NCI-H460 (cell line): ENCODE measurements around the gene CHCHD2. TPM values are rescaled to one million over a fixed set of nuclear protein-coding genes. Genes with fewer than 3 reads are reported as not detected.
"Not testable (repeated sequence)": the region's sequence is repeated elsewhere in the genome, so short reads cannot be mapped to it uniquely, and the experiment has no call there.

Experiments
- DNase-seq: peaks from one replicate; pipeline ENCODE4 v3.0.0-alpha.2; 2016; ENCODE audit warnings: low read depth; ENCODE audit errors: extremely low read depth
- small RNA-seq, 2 experiments: library from RNA; depleted of rRNA; stranded (forward); fragments of <200 nt; gene quantifications; one replicate each; pipeline ENCODE3, GENCODE V24; 2014
- total RNA-seq: library from RNA; depleted of rRNA; stranded (reverse); fragments of >200 nt; shearing (Covaris generic); gene quantifications from 2 replicates; pipeline ENCODE4 v1.2.3, GENCODE V29; 2014; rRNA removed

CHCHD2 gene
- total RNA-seq, 1 experiment from 2014 or later: 141 TPM

- no peak for DNase-seq
Observed at GRCh38 chr7:56086761-56087160, 19.5 kb downstream of the CHCHD2 start.

- no peak for DNase-seq
Observed at GRCh38 chr7:56083150-56083785, 23.0 kb downstream of the CHCHD2 start.

- no peak for DNase-seq
Observed at GRCh38 chr7:56081626-56082340, 24.5 kb downstream of the CHCHD2 start.

GRCh38 chr7:56080726-56081435 is 25.4 kb downstream of the CHCHD2 start:
- not testable (repeated sequence) for DNase-seq

- DNase-seq: no peak
Observed at GRCh38 chr7:56079450-56080185, 26.7 kb downstream of the CHCHD2 start.

GRCh38 chr7:56078196-56078595 is 28.1 kb downstream of the CHCHD2 start:
- DNase-seq: no peak

- no peak for DNase-seq
Observed at GRCh38 chr7:56077681-56078080, 28.6 kb downstream of the CHCHD2 start.

- DNase-seq: peak; percentile 36
Observed at GRCh38 chr7:56074371-56074791, 31.9 kb downstream of the CHCHD2 start.

- DNase-seq: not testable (repeated sequence)
Observed at GRCh38 chr7:56066376-56066775, 39.9 kb downstream of the CHCHD2 start.

- peak; percentile 67 for DNase-seq
Observed at GRCh38 chr7:56063882-56064625, 42.2 kb downstream of the CHCHD2 start, which contains the start of gene SUMF2. Gene SUMF2 (plus strand): TSS chr7:56064286. CDS start chr7:56064312, 26 bp downstream.

- no peak for DNase-seq
Observed at GRCh38 chr7:56063500-56063881, 42.8 kb downstream of the CHCHD2 start.

- DNase-seq: no peak
Observed at GRCh38 chr7:56062382-56062781, 43.9 kb downstream of the CHCHD2 start.

- no peak for DNase-seq
Observed at GRCh38 chr7:56053993-56054392, 52.3 kb downstream of the CHCHD2 start.

- DNase-seq: no peak
Observed at GRCh38 chr7:56053379-56053778, 52.9 kb downstream of the CHCHD2 start.

Small RNA genes within 50 kb of the gene (small RNA-seq; reads per million reads assigned to genes)
- gene SNORA15 (0.02 to 1.1 reads per million in 2 experiments), gene SNORA22B (0 to 0.10 reads per million in 2 experiments)

Other genes starting within 250 kb of the CHCHD2 start
- gene SEPTIN14, start 243.7 kb downstream of the CHCHD2 start, total RNA-seq: not detected in 2 replicates
- 0.69 and 0.74 TPM in 2 replicates for gene ZNF713, start 219.0 kb downstream of the CHCHD2 start, total RNA-seq
- gene MRPS17, start 154.6 kb downstream of the CHCHD2 start, total RNA-seq: 9.8 and 13.9 TPM in 2 replicates
- gene NIPSNAP2, start 141.9 kb downstream of the CHCHD2 start, total RNA-seq: 32.7 and 38.1 TPM in 2 replicates
- 40.3 and 50.0 TPM in 2 replicates for gene PSPH, start 55.0 kb downstream of the CHCHD2 start, total RNA-seq
- gene CCT6A, start 54.7 kb downstream of the CHCHD2 start, total RNA-seq: 134 and 137 TPM in 2 replicates
- 81.5 and 99.4 TPM in 2 replicates for gene SUMF2, start 42.2 kb downstream of the CHCHD2 start, total RNA-seq
- not detected in 2 replicates for gene PHKG1, start 13.5 kb downstream of the CHCHD2 start, total RNA-seq
- gene NUPR2, start 9.9 kb upstream of the CHCHD2 start, total RNA-seq: not detected in 2 replicates